AG09309 (cell line): ENCODE measurements around the gene PGM2.

Experiments
- DNase-seq: peaks from one replicate; pipeline ENCODE4 v3.0.0-alpha.2; 2010; ENCODE audit warnings: low read depth
- H3K4me3 ChIP-seq: 2 replicates; pipeline ENCODE4 v1.5.1; 2011; ENCODE audit warnings: mild to moderate bottlenecking, low read depth, low read length, moderate library complexity; ENCODE audit not compliant: control insufficient read depth
- TF ChIP-seq, protein P1 (sequence below): IDR thresholded peaks from 2 replicates; pipeline ENCODE4 v1.5.1; 2011; ENCODE audit warnings: mild to moderate bottlenecking, low read depth, low read length, inconsistent platforms; ENCODE audit not compliant: insufficient read depth, control insufficient read depth; ENCODE audit errors: missing control alignments

PGM2 gene

GRCh38 chr4:37865450-37865849, 39.0 kb downstream of the PGM2 start:
- H3K4me3 ChIP-seq: no peak overlapping the region
- no peak for DNase-seq
- TF ChIP-seq, protein P1, sequence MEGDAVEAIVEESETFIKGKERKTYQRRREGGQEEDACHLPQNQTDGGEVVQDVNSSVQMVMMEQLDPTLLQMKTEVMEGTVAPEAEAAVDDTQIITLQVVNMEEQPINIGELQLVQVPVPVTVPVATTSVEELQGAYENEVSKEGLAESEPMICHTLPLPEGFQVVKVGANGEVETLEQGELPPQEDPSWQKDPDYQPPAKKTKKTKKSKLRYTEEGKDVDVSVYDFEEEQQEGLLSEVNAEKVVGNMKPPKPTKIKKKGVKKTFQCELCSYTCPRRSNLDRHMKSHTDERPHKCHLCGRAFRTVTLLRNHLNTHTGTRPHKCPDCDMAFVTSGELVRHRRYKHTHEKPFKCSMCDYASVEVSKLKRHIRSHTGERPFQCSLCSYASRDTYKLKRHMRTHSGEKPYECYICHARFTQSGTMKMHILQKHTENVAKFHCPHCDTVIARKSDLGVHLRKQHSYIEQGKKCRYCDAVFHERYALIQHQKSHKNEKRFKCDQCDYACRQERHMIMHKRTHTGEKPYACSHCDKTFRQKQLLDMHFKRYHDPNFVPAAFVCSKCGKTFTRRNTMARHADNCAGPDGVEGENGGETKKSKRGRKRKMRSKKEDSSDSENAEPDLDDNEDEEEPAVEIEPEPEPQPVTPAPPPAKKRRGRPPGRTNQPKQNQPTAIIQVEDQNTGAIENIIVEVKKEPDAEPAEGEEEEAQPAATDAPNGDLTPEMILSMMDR: no peak

GRCh38 chr4:37867102-37867501, 40.6 kb downstream of the PGM2 start:
- no peak for DNase-seq
- TF ChIP-seq, protein P1: no peak
- H3K4me3 ChIP-seq: no peak overlapping the region

- TF ChIP-seq, protein P1: no peak
- no peak for DNase-seq
- H3K4me3 ChIP-seq: no peak overlapping the region
Measured at GRCh38 chr4:37868238-37868637, 41.8 kb downstream of the PGM2 start.

GRCh38 chr4:37872310-37872988, 46.0 kb downstream of the PGM2 start:
- TF ChIP-seq, protein P1: no peak
- no peak for DNase-seq

GRCh38 chr4:37873386-37873785, 46.9 kb downstream of the PGM2 start:
- TF ChIP-seq, protein P1: no peak
- DNase-seq: no peak
- no peak overlapping the region for H3K4me3 ChIP-seq

More at GRCh38 chr4:37872310-37872988, 46.0 kb downstream of the PGM2 start:
- H3K4me3 ChIP-seq: no peak overlapping the region

DNA sequence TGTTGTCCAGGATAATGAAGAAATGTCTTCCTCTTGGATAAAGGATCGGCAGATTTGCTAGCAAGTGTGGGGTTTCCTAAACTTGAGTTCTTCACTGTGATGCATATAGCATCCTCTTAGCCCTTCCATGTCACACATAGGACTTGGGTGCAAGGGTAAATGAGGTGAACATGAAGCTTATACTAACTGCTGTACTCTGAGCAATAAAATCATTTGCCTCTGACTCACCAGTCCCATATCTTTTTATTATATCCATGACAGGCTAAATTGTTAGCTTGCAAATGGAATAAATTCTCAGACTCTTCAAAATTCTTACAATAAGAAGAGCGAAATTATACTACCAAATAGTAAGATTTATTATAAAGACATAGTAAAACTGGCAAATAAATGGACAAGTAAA, 49.7 kb downstream of the PGM2 start:
- DNase-seq: no peak
- no peak overlapping the region for H3K4me3 ChIP-seq
- TF ChIP-seq, protein P1: no peak
